Transverse colon (tissue), 4 donors: ENCODE data around the gene RNF17. TPM values are rescaled to one million over a fixed set of nuclear protein-coding genes. Genes with fewer than 3 reads are reported as not detected.

ENCODE experiments used
- DNase-seq: peaks from one replicate; pipeline ENCODE4 v3.0.0-alpha.2; 2019
- H3K27ac ChIP-seq, 4 donors: fragments of 200-600 bp; sonication (generic); 2 replicates each; pipeline ENCODE4 v1.5.1; 2016 to 2018; ENCODE audit warnings: inconsistent platforms in 4 of 4
- H3K27me3 ChIP-seq: fragments of 200-600 bp; sonication (generic); 2 replicates; pipeline ENCODE4 v1.5.1; 2017; ENCODE audit warnings: inconsistent platforms
- H3K36me3 ChIP-seq, 4 donors: fragments of 200-600 bp; sonication (generic); 2 replicates each; pipeline ENCODE4 v1.5.1; 2017 to 2019; ENCODE audit warnings: inconsistent platforms in 4 of 4
- H3K4me1 ChIP-seq, 4 donors: fragments of 200-600 bp; sonication (generic); 2 replicates each; pipeline ENCODE4 v1.5.1; 2017 to 2020; ENCODE audit warnings: inconsistent platforms in 4 of 4
- H3K4me3 ChIP-seq, 4 donors: fragments of 200-600 bp; sonication (generic); 1 replicate in 1 of 4; 2 replicates in 3 of 4; pipeline versions ENCODE4 v1.5.1 to v1.6.1; 2017 to 2019; ENCODE audit warnings: inconsistent platforms in 4 of 4
- H3K9me3 ChIP-seq, 2 donors: fragments of 200-600 bp; sonication (generic); 2 replicates each; pipeline ENCODE4 v1.5.1; 2017 to 2019; ENCODE audit warnings: inconsistent platforms in 2 of 2
- CTCF ChIP-seq, 5 experiments: fragments of 200-600 bp in 3 of 5; fragments of 450-650 bp in 2 of 5; sonication (generic) in 3 of 5; IDR thresholded peaks; 1 replicate in 2 of 5; 2 replicates in 3 of 5; pipeline ENCODE4 v1.5.1; 2016 to 2017; ENCODE audit warnings: antibody characterized with exemption in 5 of 5, inconsistent platforms in 3 of 5, mild to moderate bottlenecking in 2 of 5, moderate library complexity in 1 of 5
- EP300 ChIP-seq: sonication (generic); formaldehyde crosslinking; IDR thresholded peaks from one replicate; pipeline ENCODE4 v1.6.1; 2017; ENCODE audit warnings: antibody characterized with exemption, low read depth
- POLR2A ChIP-seq: fragments of 450-650 bp; IDR thresholded peaks from one replicate; pipeline ENCODE4 v1.6.1; 2016; ENCODE audit warnings: antibody characterized with exemption, mild to moderate bottlenecking, moderate library complexity
- POLR2AphosphoS5 ChIP-seq, 3 donors: sonication (generic); formaldehyde crosslinking; IDR thresholded peaks; one replicate each; pipeline ENCODE4 v1.6.1; 2016; ENCODE audit warnings: antibody characterized with exemption in 3 of 3
- WGBS, 2 donors: methylation state at CpG; one replicate each; pipeline ENCODE4 v1.1.5; 2018; ENCODE audit warnings: low coverage in 1 of 2; 5-methylcytosine and 5-hydroxymethylcytosine counted together
- in situ Hi-C, 4 donors: fragments of 200-750 bp; cut with MboI; loops; one replicate each; pipeline versions ENCODE4 v1.15.0 to v1.15.1; 2017; ENCODE audit warnings: low sequenced_read_pairs in 3 of 4, low pct_ligation_motif_present in 1 of 4, low pct_unique_long_range_greater_than_20kb in 1 of 4
- intact Hi-C: fragments of 100-400 bp; cut with DNase I; formaldehyde crosslinking; loops from one replicate; pipeline ENCODE4 v1.15.1; 2023; ENCODE audit warnings: low total_unique reads
- total RNA-seq, 4 donors: library from RNA; depleted of rRNA; stranded (reverse); fragments of >200 nt; gene quantifications; one replicate each; pipeline ENCODE4 v1.1.0, GENCODE V29; 2016

The RNF17 gene
- total RNA-seq, 4 donors from 2014 or later: not detected

DNA sequence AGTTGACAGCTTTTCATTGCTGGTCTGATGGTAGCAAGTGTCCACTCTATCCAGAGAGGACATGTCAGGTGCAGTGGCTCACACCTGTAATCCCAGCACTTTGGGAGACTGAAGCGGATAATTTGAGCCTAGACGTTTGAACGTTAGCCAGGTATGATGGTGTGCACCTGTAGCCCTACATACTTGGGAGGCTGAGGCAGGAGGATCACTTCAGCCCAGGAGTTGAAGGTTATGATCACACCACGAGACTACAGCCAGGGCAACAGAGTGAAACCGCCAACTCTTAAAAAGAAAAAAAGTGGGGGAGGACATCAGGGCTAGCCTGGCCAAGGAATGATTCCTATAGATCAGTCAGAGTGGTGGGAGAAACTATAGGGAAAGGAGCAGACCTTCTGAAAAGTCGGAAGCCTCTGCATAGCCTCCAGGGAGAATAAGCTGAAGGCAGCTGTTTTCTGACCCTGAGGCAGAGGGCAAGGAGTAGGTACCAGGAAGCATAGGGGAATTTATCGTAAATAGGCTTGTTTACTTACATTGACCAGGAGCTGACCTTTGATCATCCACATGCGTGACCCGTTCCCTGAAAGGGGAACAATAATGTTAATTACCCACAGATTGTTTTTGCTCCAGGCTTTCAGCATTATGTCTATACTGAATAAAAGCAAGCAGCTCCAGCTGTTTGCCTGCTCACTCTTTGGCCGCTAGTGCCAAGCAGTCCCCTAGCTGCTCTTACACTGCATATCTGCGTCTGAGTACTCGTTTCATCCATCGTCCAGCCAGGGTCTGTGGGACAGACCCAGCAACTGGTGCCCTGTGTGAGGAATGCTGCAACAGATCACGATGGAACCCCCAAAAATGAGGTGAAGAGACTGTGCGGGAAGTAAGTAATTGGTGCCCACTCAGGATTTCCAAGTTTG, 161.6 kb downstream of the RNF17 start:
- Histone ChIP-seq H3K9me3 (no peaks in the 10 kb centered on the region), H3K27me3 (peaks cover 14% of the 10 kb centered on the region), H3K36me3 (no peaks in the 10 kb centered on the region), H3K4me3 (no peak overlapping the region), H3K27ac (no peak overlapping the region), H3K4me1 (peaks cover 0 to 25% (median 10%) of the 10 kb centered on the region in 4 donors)
- 69 to 80% methylated on average over 7 to 15 of the region's 15 CpGs for WGBS, 2 donors
- no peak for DNase-seq
- in situ Hi-C loops: no loop called here
- TF ChIP-seq EP300 (no peak), POLR2A (no peak), CTCF (IDR thresholded peaks at IDR 0.05) (no peak)
- intact Hi-C loops: no loop called here

DNA sequence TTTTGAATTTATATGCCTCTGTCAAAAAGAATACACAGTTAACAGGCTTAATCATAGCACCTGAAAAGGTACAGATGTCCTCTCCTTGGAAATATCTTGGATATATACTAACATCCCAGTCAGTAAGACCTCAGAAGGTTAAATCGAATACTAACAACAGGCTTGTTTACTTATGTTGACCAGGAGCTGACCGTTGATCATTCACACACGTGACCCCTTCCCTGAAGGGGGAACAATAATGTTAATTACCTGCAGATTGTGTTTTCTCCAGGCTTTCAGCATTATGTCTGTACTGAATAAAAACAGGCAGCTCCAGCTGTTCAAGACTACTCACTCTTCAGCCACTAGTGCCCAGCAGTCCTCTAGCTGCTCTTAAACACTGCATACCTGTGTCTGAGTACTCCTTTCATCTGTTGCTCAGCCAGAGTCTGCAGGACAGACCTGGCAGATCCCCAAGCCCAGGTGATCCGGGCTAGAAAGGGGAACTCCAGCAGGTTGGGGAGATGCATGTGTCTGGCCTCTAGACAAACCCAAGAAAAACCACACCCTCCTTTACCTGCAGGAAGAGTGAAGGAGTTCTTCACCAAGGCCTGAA, 163.9 kb downstream of the RNF17 start:
- Histone ChIP-seq H3K27me3 (peaks cover 37% of the 10 kb centered on the region), H3K4me1 (peaks cover 0 to 16% (median 2%) of the 10 kb centered on the region in 4 donors), H3K4me3 (no peak overlapping the region), H3K36me3 (no peaks in the 10 kb centered on the region), H3K27ac (no peak overlapping the region), H3K9me3 (no peaks in the 10 kb centered on the region)
- in situ Hi-C loops: no loop called here
- TF ChIP-seq POLR2A: no peak
- no peak for TF ChIP-seq POLR2AphosphoS5 (IDR thresholded peaks at IDR 0.05)
- TF ChIP-seq EP300: no peak
- TF ChIP-seq CTCF (IDR thresholded peaks at IDR 0.05): no peak
- intact Hi-C loops: no loop called here
- no peak for DNase-seq
- 61 to 84% methylated on average over 3 to 4 of the region's 4 CpGs for WGBS, 2 donors

GRCh38 chr13:24929196-24929595, 165.2 kb downstream of the RNF17 start:
- no peak overlapping the region for H3K4me3 ChIP-seq
- TF ChIP-seq CTCF (IDR thresholded peaks at IDR 0.05) (no peak), POLR2A (no peak), POLR2AphosphoS5 (IDR thresholded peaks at IDR 0.05) (no peak), EP300 (no peak)

More at GRCh38 chr13:24929196-24929595, 165.2 kb downstream of the RNF17 start:
- 92% methylated on average over 1 of the region's 1 CpG; no CpG with 5 or more reads in 1 of the 2 donors for WGBS, 2 donors
- no peak for DNase-seq
- Histone ChIP-seq H3K27ac (no peak overlapping the region), H3K27me3 (peaks cover 43% of the 10 kb centered on the region), H3K36me3 (no peaks in the 10 kb centered on the region), H3K4me1 (peaks cover 0 to 8% (median 2%) of the 10 kb centered on the region in 4 donors), H3K9me3 (no peaks in the 10 kb centered on the region)
- in situ Hi-C loops (no loop called here), intact Hi-C loops (no loop called here)

Other genes starting within 250 kb of the RNF17 start
- gene ATP12A, start 83.8 kb upstream of the RNF17 start, total RNA-seq: under 1 TPM in 1 of 4 donors, not detected in 3; 0.14 TPM